Endothelial cell of coronary artery (primary cell): ENCODE data around the gene ZSCAN18. TPM values are rescaled to one million over a fixed set of nuclear protein-coding genes. Genes with fewer than 3 reads are reported as not detected.

Experiments
- total RNA-seq: library from RNA; depleted of rRNA; stranded (reverse); fragments of >200 nt; gene quantifications from 2 replicates; pipeline ENCODE4 v1.2.3, GENCODE V29; 2014

ZSCAN18 gene, protein sequence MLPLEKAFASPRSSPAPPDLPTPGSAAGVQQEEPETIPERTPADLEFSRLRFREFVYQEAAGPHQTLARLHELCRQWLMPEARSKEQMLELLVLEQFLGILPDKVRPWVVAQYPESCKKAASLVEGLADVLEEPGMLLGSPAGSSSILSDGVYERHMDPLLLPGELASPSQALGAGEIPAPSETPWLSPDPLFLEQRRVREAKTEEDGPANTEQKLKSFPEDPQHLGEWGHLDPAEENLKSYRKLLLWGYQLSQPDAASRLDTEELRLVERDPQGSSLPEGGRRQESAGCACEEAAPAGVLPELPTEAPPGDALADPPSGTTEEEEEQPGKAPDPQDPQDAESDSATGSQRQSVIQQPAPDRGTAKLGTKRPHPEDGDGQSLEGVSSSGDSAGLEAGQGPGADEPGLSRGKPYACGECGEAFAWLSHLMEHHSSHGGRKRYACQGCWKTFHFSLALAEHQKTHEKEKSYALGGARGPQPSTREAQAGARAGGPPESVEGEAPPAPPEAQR
- total RNA-seq: 3.5 and 22.2 TPM in 2 replicates

GRCh38 chr19:58097781-58098681, at the start of gene ZSCAN18:
TSS of gene ZSCAN18 (minus strand) at chr19:58098231. CDS start at chr19:58090267, 7,964 bp downstream.

GRCh38 chr19:58059003-58059670, 38.9 kb downstream of the ZSCAN18 start, which contains the start of gene ZNF135:
TSS of gene ZNF135 (plus strand) at chr19:58059282. CDS start at chr19:58060003, 721 bp downstream.

Other genes with a start within 250 kb of the ZSCAN18 start
- gene ZNF587, start 248.4 kb downstream of the ZSCAN18 start, total RNA-seq: 26.0 and 31.2 TPM in 2 replicates
- gene ZNF814, start 209.2 kb downstream of the ZSCAN18 start, total RNA-seq: 3.8 and 7.2 TPM in 2 replicates
- gene ZNF417, start 181.6 kb downstream of the ZSCAN18 start, total RNA-seq: 13.1 and 16.8 TPM in 2 replicates
- gene ZNF418, start 162.8 kb downstream of the ZSCAN18 start, total RNA-seq: 3.1 and 8.8 TPM in 2 replicates
- 3.6 and 4.1 TPM in 2 replicates for gene ZNF256, start 150.5 kb downstream of the ZSCAN18 start, total RNA-seq
- gene C19orf18, start 123.7 kb downstream of the ZSCAN18 start, total RNA-seq: 0.09 and 0.18 TPM in 2 replicates
- 7.0 and 11.6 TPM in 2 replicates for gene ZNF606, start 95.4 kb downstream of the ZSCAN18 start, total RNA-seq
- not detected in 2 replicates for gene ZSCAN1, start 64.2 kb downstream of the ZSCAN18 start, total RNA-seq
- 0.18 and 1.6 TPM in 2 replicates for gene ZNF135, start 38.9 kb downstream of the ZSCAN18 start, total RNA-seq
- gene ZNF329, start 52.6 kb upstream of the ZSCAN18 start, total RNA-seq: 8.6 and 10.1 TPM in 2 replicates
- 13.3 and 23.0 TPM in 2 replicates for gene ZNF274, start 84.8 kb upstream of the ZSCAN18 start, total RNA-seq
- 45.2 and 54.2 TPM in 2 replicates for gene ZNF544, start 130.7 kb upstream of the ZSCAN18 start, total RNA-seq
- 3.1 and 4.0 TPM in 2 replicates for gene ZNF8, start 180.7 kb upstream of the ZSCAN18 start, total RNA-seq
- gene ERVK3-1, start 207.1 kb upstream of the ZSCAN18 start, total RNA-seq: 17.5 and 22.8 TPM in 2 replicates
- gene ZSCAN22, start 228.8 kb upstream of the ZSCAN18 start, total RNA-seq: 1.9 and 2.7 TPM in 2 replicates